GM19193 (cell line): ENCODE measurements around the gene HPSE2.

Source experiments
- POLR2A ChIP-seq: IDR thresholded peaks from 4 replicates; pipeline ENCODE4 v1.6.1; 2011; ENCODE audit not compliant: insufficient read depth, insufficient read length; ENCODE audit errors: extremely low read depth

HPSE2 gene

GRCh38 chr10:98411768-98412167, 823.9 kb downstream of the HPSE2 start:
- TF ChIP-seq POLR2A = no peak

DNA sequence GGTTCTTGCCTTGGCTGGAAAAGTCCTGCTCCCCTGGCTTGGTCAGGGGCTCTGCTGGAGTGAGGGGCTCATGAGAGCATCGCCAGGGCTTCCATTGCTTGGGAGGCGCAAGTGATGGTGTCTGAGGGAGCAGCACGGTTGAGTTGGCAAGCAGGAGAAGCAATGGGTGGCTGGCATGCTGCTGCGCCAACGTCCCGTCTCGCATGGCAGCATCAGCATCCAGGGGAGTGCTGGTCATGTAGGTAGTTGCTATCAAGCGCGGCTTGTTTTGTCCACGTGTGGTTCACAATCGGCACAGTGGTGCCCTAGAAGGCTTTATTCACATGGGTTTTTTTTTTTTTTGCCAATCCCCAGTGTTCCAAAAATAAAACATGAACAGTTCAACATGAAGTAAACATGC, 824.5 kb downstream of the HPSE2 start:
- TF ChIP-seq POLR2A = no peak

- TF ChIP-seq POLR2A = no peak
Observed at GRCh38 chr10:98410759-98411158, 824.9 kb downstream of the HPSE2 start.

GRCh38 chr10:98410135-98410743, 825.4 kb downstream of the HPSE2 start:
- no peak for TF ChIP-seq POLR2A

GRCh38 chr10:98408799-98409198, 826.9 kb downstream of the HPSE2 start:
- no peak for TF ChIP-seq POLR2A

DNA sequence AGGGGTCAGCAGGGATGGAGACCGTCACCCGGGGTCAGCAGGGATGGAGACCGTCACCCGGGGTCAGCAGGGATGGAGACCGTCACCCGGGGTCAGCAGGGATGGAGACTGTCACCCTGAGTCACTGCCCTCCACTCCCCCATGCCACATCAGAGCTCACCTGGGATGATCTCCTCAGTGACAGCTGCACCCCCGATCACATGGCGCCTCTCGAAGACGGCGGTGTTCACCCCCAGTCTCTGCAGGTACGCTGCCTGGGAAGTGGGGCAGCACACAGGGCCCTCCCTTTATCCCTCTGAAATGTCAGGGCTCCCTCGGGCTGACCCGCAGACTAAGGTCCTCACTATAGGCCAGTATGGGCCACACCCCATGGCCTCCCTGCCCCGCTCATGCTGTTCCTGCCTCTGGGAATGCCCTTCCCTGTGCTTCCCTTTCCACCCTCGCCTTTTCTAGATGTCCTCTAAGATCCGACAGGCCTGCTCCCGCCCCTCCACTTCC, 827.9 kb downstream of the HPSE2 start:
- TF ChIP-seq POLR2A = no peak
